HG02623 (cell line): ENCODE results near the gene FOXL1.

ENCODE experiments used
- ATAC-seq: cut with Tn5 transposase; IDR thresholded peaks from one replicate; pipeline ENCODE4 v1.9.1; 2021; ENCODE audit warnings: moderate library complexity; ENCODE audit not compliant: unreplicated experiment

FOXL1 gene

GRCh38 chr16:86549076-86549892, 29.1 kb upstream of the FOXL1 start:
- no peak for ATAC-seq

GRCh38 chr16:86549893-86550190, 28.5 kb upstream of the FOXL1 start:
- ATAC-seq, result no peak

- no peak for ATAC-seq
Observed at GRCh38 chr16:86550281-86550680, 28.1 kb upstream of the FOXL1 start.

GRCh38 chr16:86553356-86553755, 25.0 kb upstream of the FOXL1 start:
- ATAC-seq, result no peak

- ATAC-seq, result no peak
Observed at GRCh38 chr16:86554599-86554916, 23.8 kb upstream of the FOXL1 start.

- ATAC-seq, result peak; percentile 77
Observed at GRCh38 chr16:86554917-86555703, 23.2 kb upstream of the FOXL1 start, which contains the start of gene MTHFSD. Gene MTHFSD, minus strand, starts transcription at chr16:86555235. Its CDS starts 51 bp downstream, at chr16:86555184.

GRCh38 chr16:86555704-86556075, 22.7 kb upstream of the FOXL1 start:
- ATAC-seq, result no peak

- ATAC-seq, result no peak
Observed at GRCh38 chr16:86556576-86556975, 21.8 kb upstream of the FOXL1 start.

GRCh38 chr16:86557587-86557986, 20.8 kb upstream of the FOXL1 start:
- ATAC-seq, result no peak

GRCh38 chr16:86558355-86559193, 19.8 kb upstream of the FOXL1 start:
- no peak for ATAC-seq

GRCh38 chr16:86559802-86560305, 18.5 kb upstream of the FOXL1 start:
- ATAC-seq, result no peak

- no peak for ATAC-seq
Observed at GRCh38 chr16:86562356-86562755, 16.0 kb upstream of the FOXL1 start.

GRCh38 chr16:86563469-86564345, 14.6 kb upstream of the FOXL1 start:
- peak; percentile 75 for ATAC-seq

GRCh38 chr16:86565181-86565631, 13.1 kb upstream of the FOXL1 start:
- no peak for ATAC-seq

GRCh38 chr16:86565644-86566511, 12.5 kb upstream of the FOXL1 start:
- ATAC-seq, result no peak

- ATAC-seq, result no peak
Observed at GRCh38 chr16:86566601-86566965, 11.8 kb upstream of the FOXL1 start, which contains the start of gene FOXC2. Gene FOXC2, plus strand, starts transcription at chr16:86566829. Its CDS starts 507 bp downstream, at chr16:86567336.

GRCh38 chr16:86566966-86567700, 11.2 kb upstream of the FOXL1 start:
- no peak for ATAC-seq

GRCh38 chr16:86567701-86568581, 10.4 kb upstream of the FOXL1 start:
- no peak for ATAC-seq
